K562 (cell line): ENCODE measurements around the gene ACP4. TPM values are rescaled to one million over a fixed set of nuclear protein-coding genes. Genes with fewer than 3 reads are reported as not detected.

Experiments used
- ATAC-seq: fragments of 200-7000 bp; cut with Tn5 transposase; 3 replicates; pipeline ENCODE4 v1.9.1; 2020; ENCODE audit warnings: moderate library complexity
- BruUV-seq: library from RNA; stranded (reverse); fragments of 400-500 nt; replicated peaks from 2 replicates; lab custom pipeline; 2021; lab: Mats Ljungman, UMichigan
- CTCF ChIA-PET: fragments of 300-600 bp; formaldehyde crosslinking; extraction: SDS; loops from one replicate; lab custom pipeline; 2021; ENCODE audit warnings: low intra/inter-chr PET ratio; lab: Yijun Ruan, JAX
- POLR2A ChIA-PET: fragments of 300-600, 350-650 bp; sonication (Branson Sonifier 250); formaldehyde crosslinking; extraction: SDS; loops from one replicate; lab custom pipeline; 2021; ENCODE audit warnings: antibody characterized with exemption, inconsistent platforms; lab: Yijun Ruan, JAX
- DNase-seq, 4 experiments: peaks; one replicate each; pipeline versions ENCODE4 v3.0.0 to v3.0.0-alpha.2; 2011 to 2018; ENCODE audit warnings: low spot score in 3 of 4, mixed read lengths in 3 of 4; ENCODE audit errors: extremely low read depth in 1 of 4
- FAIRE-seq: peaks from 2 replicates; lab custom pipeline; 2011; peaks lifted over from hg19 to GRCh38; lab: Jason Lieb, UNC
- H2AFZ ChIP-seq: 2 replicates; pipeline ENCODE4 v1.6.0; 2011; ENCODE audit warnings: low read depth, low read length, control low read depth, inconsistent platforms
- H3K27ac ChIP-seq: fragments of 200-600 bp; 3 replicates; pipeline ENCODE4 v1.8.0; 2011; ENCODE audit warnings: low read depth, mild to moderate bottlenecking, control low read depth, inconsistent platforms, low read length, moderate library complexity, mixed read lengths; ENCODE audit errors: extremely low read depth
- H3K27me3 ChIP-seq, 2 experiments: fragments of 300-600 bp in 1 of 2; 2 replicates in 1 of 2; 3 replicates in 1 of 2; pipeline versions ENCODE4 v1.6.0 to v1.8.0; 2011; ENCODE audit warnings: inconsistent platforms in 2 of 2, low read length in 2 of 2, mild to moderate bottlenecking in 1 of 2, mixed read lengths in 1 of 2, moderate library complexity in 1 of 2; ENCODE audit not compliant: control insufficient read depth in 2 of 2, insufficient read depth in 2 of 2
- H3K36me3 ChIP-seq: fragments of 300-600 bp; 3 replicates; pipeline ENCODE4 v1.8.0; 2011; ENCODE audit warnings: mild to moderate bottlenecking, low read length, inconsistent platforms; ENCODE audit not compliant: control insufficient read depth, insufficient read depth
- H3K4me1 ChIP-seq, 2 experiments: fragments of 200-600 bp in 1 of 2; replicated peaks in 1 of 2; 2 replicates in 1 of 2; 3 replicates in 1 of 2; pipeline versions ENCODE4 v1.5.1 to v1.8.0; 2011; ENCODE audit warnings: inconsistent platforms in 2 of 2, low read length in 2 of 2, mild to moderate bottlenecking in 1 of 2, mixed read lengths in 1 of 2, moderate library complexity in 1 of 2; ENCODE audit not compliant: control insufficient read depth in 2 of 2, insufficient read depth in 2 of 2
- H3K4me2 ChIP-seq: 2 replicates; pipeline ENCODE4 v1.6.1; 2011; ENCODE audit warnings: low read length, control low read depth, inconsistent platforms, mixed read lengths; ENCODE audit not compliant: insufficient read depth
- H3K4me3 ChIP-seq: fragments of 200-600 bp; sonication (generic), shearing (Covaris generic); 2 replicates; pipeline ENCODE4 v1.5.1; 2016; ENCODE audit warnings: control low read depth, inconsistent platforms
- H3K79me2 ChIP-seq: fragments of 200-600 bp; 3 replicates; pipeline ENCODE4 v1.8.0; 2011; ENCODE audit warnings: low read length, inconsistent platforms; ENCODE audit not compliant: control insufficient read depth, insufficient read depth
- H3K9ac ChIP-seq, 2 experiments: 2 replicates each; pipeline versions ENCODE4 v1.6.0 to v1.6.1; 2011; ENCODE audit warnings: low read depth in 2 of 2, low read length in 2 of 2, control low read depth in 1 of 2, inconsistent platforms in 1 of 2, mild to moderate bottlenecking in 1 of 2, mixed read lengths in 1 of 2; ENCODE audit not compliant: insufficient read depth in 1 of 2
- H3K9me1 ChIP-seq: one replicate; pipeline ENCODE4 v1.6.0; 2011; ENCODE audit warnings: inconsistent platforms, mild to moderate bottlenecking, low read length, moderate library complexity; ENCODE audit not compliant: control insufficient read depth, insufficient read depth
- H3K9me3 ChIP-seq: replicated peaks from 2 replicates; pipeline ENCODE4 v1.5.1; 2011; ENCODE audit warnings: low read depth, low read length, inconsistent platforms; ENCODE audit not compliant: control insufficient read depth, insufficient read depth
- H4K20me1 ChIP-seq: replicated peaks from 2 replicates; pipeline ENCODE4 v1.6.1; 2011; ENCODE audit warnings: low read length, inconsistent platforms, mixed read lengths; ENCODE audit not compliant: control insufficient read depth, insufficient read depth
- KDM1A ChIP-seq, 2 experiments: fragments of 450-650 bp; IDR thresholded peaks; 2 replicates each; pipeline ENCODE4 v1.6.1; 2016; ENCODE audit warnings: mild to moderate bottlenecking in 2 of 2
- PRDM10 ChIP-seq: fragments of 450-650 bp; IDR thresholded peaks from 2 replicates; pipeline ENCODE4 v1.6.1; 2018; ENCODE audit not compliant: partially characterized antibody
- STAT6 ChIP-seq: sonication (generic); formaldehyde crosslinking; IDR thresholded peaks from 2 replicates; pipeline ENCODE4 v1.8.1; 2023; ENCODE audit warnings: mild to moderate bottlenecking, missing genetic modification reagents
- XRCC5 ChIP-seq: fragments of 200-400 bp; formaldehyde crosslinking; IDR thresholded peaks from 2 replicates; pipeline ENCODE4 v1.6.1; 2017; ENCODE audit warnings: low read depth, mild to moderate bottlenecking, low read length
- ZNF511 ChIP-seq: sonication (generic); formaldehyde crosslinking; IDR thresholded peaks from 2 replicates; pipeline ENCODE4 v1.8.0; 2022; ENCODE audit warnings: mild to moderate bottlenecking, missing genetic modification reagents
- WGBS: fragments of 100-300 bp; shearing (Covaris generic); methylation state at CpG from one replicate; pipeline ENCODE4 v1.1.6; 2016; ENCODE audit warnings: low coverage, mixed read lengths; ENCODE audit not compliant: insufficient coverage; ENCODE audit errors: missing lambda C conversion rate; 5-methylcytosine and 5-hydroxymethylcytosine counted together
- in situ Hi-C: fragments of 300-500 bp; cut with MboI; formaldehyde crosslinking; loops from 4 replicates; pipeline ENCODE4 v1.15.0; 2018; ENCODE audit warnings: inconsistent platforms, mixed read lengths
- intact Hi-C: fragments of 100-400 bp; cut with micrococcal nuclease; formaldehyde crosslinking; loops from 2 replicates; pipeline ENCODE4 v1.14.2; 2022
- polyA plus RNA-seq, 8 experiments: library from polyadenylated mRNA; depleted of rRNA in 4 of 8; stranded (reverse) in 5 of 8; unstranded in 3 of 8; fragments of >200 nt; fragmentation: Nextera tagmentation in 2 of 8; fragmentation: Illumina TruSeq in 1 of 8; extraction: Ambion mirVana in 2 of 8; extraction: Trizol in 1 of 8; gene quantifications; 2 replicates each; pipeline versions ENCODE4 v1.2.1 to v1.2.3, GENCODE V29; 2011 to 2014; ENCODE audit warnings: inconsistent platforms in 1 of 8, missing spikeins in 1 of 8
- total RNA-seq, 7 experiments: library from RNA; depleted of rRNA in 6 of 7; stranded (reverse); fragments of >200 nt in 6 of 7; fragmentation: Illumina TruSeq in 2 of 7; extraction: Trizol in 2 of 7; gene quantifications; 2 replicates each; pipeline versions ENCODE4 v1.2.1 to v1.2.3, GENCODE V29; 2011 to 2021; ENCODE audit warnings: low replicate concordance in 1 of 7

Gene ACP4
- total and polyA plus RNA-seq, 9 of the 15 experiments (the other 6 are each of a cell fraction or from before 2014, with no cell fraction given): not detected

GRCh38 chr19:50833117-50833801 is 43.0 kb downstream of the ACP4 start, which contains the start of gene KLK15:
Gene KLK15, minus strand, starts transcription at chr19:50833574. Its CDS starts 2,082 bp downstream, at chr19:50831492.
- Histone ChIP-seq H3K27me3 (peaks cover 0 to 10% of the 10 kb centered on the region in 2 experiments; a peak in 2 of 5 replicates), H3K27ac (no peak within 1 kb of the TSS), H3K9me3 (no peaks in the 10 kb centered on the region), H3K36me3 (no peaks in the 10 kb centered on the region)
- BruUV-seq: no TSS peak
- no peak for DNase-seq
- 17% methylated on average over 8 of the region's 8 CpGs for WGBS
- TF ChIP-seq XRCC5 (no peak), ZNF511 (CRISPR knock-in tag) (no peak), STAT6 (CRISPR knock-in tag) (no peak), PRDM10 (no peak), KDM1A (IDR thresholded peaks at IDR 0.05) (peak in 1 of 2 experiments; percentile 52; a peak in 1 of 4 replicates)
- TF ChIP-seq, all 486 proteins: peak for 1
- POLR2A ChIA-PET: interaction anchor here (0.6 to 1.3 kb wide), 3 partner anchors 10 to 24 kb away, joined by 3 to 5 read pairs (median 3); no protein-coding TSS in a partner anchor
- no peaks in the 10 kb centered on the region for H3K9me1 ChIP-seq
- intact Hi-C loops: no loop called here
- peaks cover 14 to 21% of the 10 kb centered on the region in 2 experiments; a peak in 4 of 5 replicates for H3K4me1 ChIP-seq
- H3K79me2 ChIP-seq: no peaks in the 10 kb centered on the region
- H3K4me2 ChIP-seq: no peak within 1 kb of the TSS
- FAIRE-seq (no peak), ATAC-seq (no peak)
- H3K9ac ChIP-seq: peak within 1 kb of the TSS in 1 of 2 experiments; percentile 37; a peak in 1 of 4 replicates
- H2AFZ ChIP-seq: 0 out of 2 replicates have a peak within 1 kb of the TSS, but pooled peaks have one; percentile 1
- no peaks in the 10 kb centered on the region; the same call in 1 of the 2 replicates for H4K20me1 ChIP-seq
- in situ Hi-C loops: no loop called here
- CTCF ChIA-PET: interaction anchor here (0.7 kb wide), 1 partner anchor 30 kb away, joined by 5 read pairs; no protein-coding TSS in a partner anchor
- H3K4me3 ChIP-seq: no peak within 1 kb of the TSS
